ENCODE data around the gene NQO1.

Gene NQO1

GRCh38 chr16:69720822-69721430 lies 5.4 kb downstream of the NQO1 start:
- TF ChIP-seq CTCF (IDR thresholded peaks at IDR 0.05; ENCODE audit: insufficient read depth, low read length, missing control alignments), result no peak
- POLR2A ChIA-PET, result no interaction called here
- no peak overlapping the region for H3K4me3 ChIP-seq (ENCODE audit: low read depth, low read length)
- no peak for DNase-seq (ENCODE audit: low read depth, low spot score)
- CTCF ChIA-PET, result interaction anchor here (2.3 to 9.6 kb wide), 2 partner anchors 12 to 33 kb away, joined by 8 to 69 read pairs; partner anchors contain the start of gene NOB1

GRCh38 chr16:69718111-69718764 lies 8.1 kb downstream of the NQO1 start:
- no peak for TF ChIP-seq CTCF (IDR thresholded peaks at IDR 0.05; ENCODE audit: insufficient read depth, low read length, missing control alignments)
- ChIA-PET CTCF (interaction anchor here (0.6 to 1.8 kb wide), 4 partner anchors 7 to 36 kb away, joined by 3 to 8 read pairs (median 3); partner anchors contain the start of gene NOB1), POLR2A (interaction anchor here (1.5 kb wide), 1 partner anchor 9 kb away, joined by 5 read pairs; the partner anchor contains the start of gene NQO1)
- no peak for DNase-seq (ENCODE audit: low read depth, low spot score)
- H3K4me3 ChIP-seq (ENCODE audit: low read depth, low read length), result no peak overlapping the region

- ChIA-PET CTCF (interaction anchor here (1.3 to 1.8 kb wide), 2 partner anchors 9 to 38 kb away, joined by 3 to 8 read pairs; partner anchors contain the start of gene NOB1), POLR2A (interaction anchor here (1.5 kb wide), 1 partner anchor 10 kb away, joined by 5 read pairs; the partner anchor contains the start of gene NQO1)
- no peak overlapping the region for H3K4me3 ChIP-seq (ENCODE audit: low read depth, low read length)
- no peak for DNase-seq (ENCODE audit: low read depth, low spot score)
- no peak for TF ChIP-seq CTCF (IDR thresholded peaks at IDR 0.05; ENCODE audit: insufficient read depth, low read length, missing control alignments)
Observed at GRCh38 chr16:69717066-69717465, 9.3 kb downstream of the NQO1 start.

- H3K4me3 ChIP-seq (ENCODE audit: low read depth, low read length), result no peak overlapping the region
- TF ChIP-seq CTCF (IDR thresholded peaks at IDR 0.05; ENCODE audit: insufficient read depth, low read length, missing control alignments), result no peak
- DNase-seq (ENCODE audit: low read depth, low spot score), result no peak
- CTCF ChIA-PET, result interaction anchor here (0.7 to 6.9 kb wide), 4 partner anchors 9 to 317 kb away, joined by 3 to 66 read pairs (median 5); partner anchors contain the start of gene NOB1
- POLR2A ChIA-PET, result no interaction called here
Observed at GRCh38 chr16:69712914-69713581, 13.3 kb downstream of the NQO1 start.

GRCh38 chr16:69712277-69712676 lies 14.1 kb downstream of the NQO1 start:
- ChIA-PET POLR2A (interaction anchor here (0.6 to 1.4 kb wide), 2 partner anchors 12 to 42 kb away, joined by 4 read pairs; partner anchors contain the start of gene NOB1), CTCF (interaction anchor here (1.0 to 6.9 kb wide), 2 partner anchors 10 to 42 kb away, joined by 3 to 66 read pairs; partner anchors contain the start of gene NOB1)
- no peak for DNase-seq (ENCODE audit: low read depth, low spot score)
- H3K4me3 ChIP-seq (ENCODE audit: low read depth, low read length), result no peak overlapping the region
- no peak for TF ChIP-seq CTCF (IDR thresholded peaks at IDR 0.05; ENCODE audit: insufficient read depth, low read length, missing control alignments)

Data from AG04449 (cell line).